CD14-positive monocyte (primary cell): Measurements from ENCODE around the gene C1QA. TPM values are rescaled to one million over a fixed set of nuclear protein-coding genes. Genes with fewer than 3 reads are reported as not detected.

ENCODE experiments used
- DNase-seq, 3 donors: peaks; one replicate each; pipeline ENCODE4 v3.0.0-alpha.2; 2011 to 2022
- H2AFZ ChIP-seq: 2 replicates; pipeline ENCODE4 v1.6.0; 2012; ENCODE audit warnings: mild to moderate bottlenecking, low read depth, low read length, inconsistent platforms; ENCODE audit not compliant: insufficient read depth, poor library complexity, severe bottlenecking
- H3K27ac ChIP-seq, 2 donors: 1 replicate in 1 of 2; 2 replicates in 1 of 2; pipeline ENCODE4 v1.5.1; 2012 to 2013; ENCODE audit warnings: low read length in 2 of 2, control low read depth in 1 of 2, inconsistent platforms in 1 of 2, low read depth in 1 of 2, mild to moderate bottlenecking in 1 of 2
- H3K27me3 ChIP-seq, 2 donors: one replicate each; pipeline versions ENCODE4 v1.6.0 to v1.6.1; 2011 to 2013; ENCODE audit warnings: low read length in 2 of 2; ENCODE audit not compliant: control insufficient read depth in 2 of 2, insufficient read depth in 2 of 2
- H3K36me3 ChIP-seq, 2 donors: replicated peaks in 1 of 2; 1 replicate in 1 of 2; 2 replicates in 1 of 2; pipeline versions ENCODE4 v1.5.1 to v1.6.1; 2012 to 2013; ENCODE audit warnings: low read length in 2 of 2, control low read depth in 1 of 2, inconsistent platforms in 1 of 2, mild to moderate bottlenecking in 1 of 2; ENCODE audit not compliant: insufficient read depth in 2 of 2, control insufficient read depth in 1 of 2
- H3K4me1 ChIP-seq, 2 donors: 1 replicate in 1 of 2; 2 replicates in 1 of 2; pipeline versions ENCODE4 v1.5.1 to v1.6.1; 2012 to 2013; ENCODE audit warnings: low read length in 2 of 2, control low read depth in 1 of 2, inconsistent platforms in 1 of 2, mild to moderate bottlenecking in 1 of 2, moderate library complexity in 1 of 2; ENCODE audit not compliant: insufficient read depth in 2 of 2, control insufficient read depth in 1 of 2
- H3K4me2 ChIP-seq: replicated peaks from 2 replicates; pipeline ENCODE3; 2012; ENCODE audit warnings: low read length, moderate library complexity, mild to moderate bottlenecking; ENCODE audit not compliant: poor library complexity, severe bottlenecking; ENCODE audit errors: extremely low read depth
- H3K4me3 ChIP-seq, 3 experiments: fragments of 200-600 bp in 1 of 3; sonication (generic) in 1 of 3; replicated peaks in 1 of 3; 1 replicate in 2 of 3; 2 replicates in 1 of 3; pipeline ENCODE4 v1.5.1; 2011 to 2013; ENCODE audit warnings: low read length in 3 of 3, mild to moderate bottlenecking in 3 of 3, control low read depth in 2 of 3, low read depth in 2 of 3, inconsistent platforms in 1 of 3, moderate library complexity in 1 of 3
- H3K79me2 ChIP-seq: 2 replicates; pipeline ENCODE4 v1.6.0; 2012; ENCODE audit warnings: mild to moderate bottlenecking, control low read depth, inconsistent platforms, low read length, moderate library complexity; ENCODE audit not compliant: insufficient read depth
- H3K9ac ChIP-seq: 2 replicates; pipeline ENCODE4 v1.6.0; 2017; ENCODE audit warnings: low read length, mild to moderate bottlenecking; ENCODE audit not compliant: insufficient read depth, poor library complexity, severe bottlenecking
- H3K9me3 ChIP-seq, 2 donors: replicated peaks in 1 of 2; 1 replicate in 1 of 2; 2 replicates in 1 of 2; pipeline versions ENCODE4 v1.5.1 to v1.6.1; 2012 to 2013; ENCODE audit warnings: low read length in 2 of 2, control low read depth in 1 of 2; ENCODE audit not compliant: control insufficient read depth in 1 of 2, insufficient read depth in 1 of 2
- H4K20me1 ChIP-seq: 2 replicates; pipeline ENCODE4 v1.6.0; 2012; ENCODE audit warnings: mild to moderate bottlenecking, low read length, control low read depth, moderate library complexity; ENCODE audit not compliant: insufficient read depth
- H3K27ac Mint-ChIP-seq, 7 donors: one replicate each; pipeline ENCODE4 v1.8.0; 2020; ENCODE audit warnings: mild to moderate bottlenecking in 7 of 7, mixed read lengths in 7 of 7, moderate library complexity in 6 of 7, inconsistent platforms in 2 of 7
- H3K27me3 Mint-ChIP-seq, 3 donors: one replicate each; pipeline ENCODE4 v1.8.0; 2021 to 2022; ENCODE audit warnings: low read depth in 3 of 3, mild to moderate bottlenecking in 3 of 3, mixed read lengths in 3 of 3, moderate library complexity in 3 of 3, inconsistent platforms in 1 of 3
- H3K36me3 Mint-ChIP-seq, 2 donors: one replicate each; pipeline ENCODE4 v1.8.0; 2020; ENCODE audit warnings: mixed read lengths in 2 of 2, inconsistent platforms in 1 of 2, mild to moderate bottlenecking in 1 of 2
- H3K4me1 Mint-ChIP-seq: one replicate; pipeline ENCODE4 v1.8.0; 2020; ENCODE audit warnings: mild to moderate bottlenecking, mixed read lengths
- H3K4me3 Mint-ChIP-seq, 2 donors: one replicate each; pipeline ENCODE4 v1.8.0; 2020; ENCODE audit warnings: mild to moderate bottlenecking in 2 of 2, mixed read lengths in 2 of 2, moderate library complexity in 1 of 2
- H3K9me3 Mint-ChIP-seq, 7 donors: one replicate each; pipeline ENCODE4 v1.8.0; 2020 to 2022; ENCODE audit warnings: mixed read lengths in 7 of 7, mild to moderate bottlenecking in 6 of 7, moderate library complexity in 6 of 7, inconsistent platforms in 2 of 7
- CTCF ChIP-seq: fragments of 200-600 bp; IDR thresholded peaks from one replicate; pipeline ENCODE4 v1.8.0; 2022; ENCODE audit warnings: antibody characterized with exemption, mild to moderate bottlenecking
- WGBS: methylation state at CpG from one replicate; pipeline ENCODE4 v1.1.5; 2013; ENCODE audit warnings: missing lambda C conversion rate; ENCODE audit not compliant: insufficient coverage; 5-methylcytosine and 5-hydroxymethylcytosine counted together
- intact Hi-C, 2 donors: fragments of 100-400 bp; cut with micrococcal nuclease; formaldehyde crosslinking; loops; one replicate each; pipeline versions ENCODE4 v1.15.0 to v1.15.1; 2023
- polyA plus RNA-seq, 3 donors: library from polyadenylated mRNA; depleted of rRNA in 1 of 3; unstranded in 2 of 3; stranded (reverse) in 1 of 3; fragments of 300-500 nt in 2 of 3; fragments of >200 nt in 1 of 3; fragmentation: Illumina TruSeq in 2 of 3; gene quantifications; 1 replicate in 2 of 3; 2 replicates in 1 of 3; pipeline ENCODE4 v1.2.3, GENCODE V29; 2012 to 2021

Gene C1QA
- polyA plus RNA-seq, 3 donors, result 14.5 to 19.6 (median 16.3) TPM

- intact Hi-C loops, result no loop called here
- Histone ChIP-seq H3K4me3 (no peak overlapping the region), H3K27me3 (peaks cover 0 to 8% of the 10 kb centered on the region in 2 donors), H3K9ac (no peak overlapping the region), H3K79me2 (no peaks in the 10 kb centered on the region), H3K27ac (no peak overlapping the region), H3K9me3 (no peaks in the 10 kb centered on the region), H3K36me3 (no peaks in the 10 kb centered on the region), H4K20me1 (no peaks in the 10 kb centered on the region), H2AFZ (no peak overlapping the region), H3K4me2 (no peak overlapping the region), H3K4me1 (no peaks in the 10 kb centered on the region)
- Mint-ChIP-seq H3K4me3 (no peak overlapping the region), H3K36me3 (no peaks in the 10 kb centered on the region), H3K27me3 (peaks cover 9 to 24% (median 15%) of the 10 kb centered on the region in 3 donors), H3K9me3 (peaks cover 0 to 3% (median 0%) of the 10 kb centered on the region in 7 donors), H3K4me1 (no peaks in the 10 kb centered on the region), H3K27ac (no peak overlapping the region)
- DNase-seq, result no peak
- no peak for TF ChIP-seq CTCF
- 88% methylated on average over 22 of the region's 24 CpGs for WGBS
Observed at GRCh38 chr1:22588899-22589422, 47.5 kb upstream of the C1QA start.

GRCh38 chr1:22591576-22591975 lies 44.9 kb upstream of the C1QA start:
- Mint-ChIP-seq H3K27me3 (peaks cover 15 to 29% (median 15%) of the 10 kb centered on the region in 3 donors), H3K36me3 (no peaks in the 10 kb centered on the region), H3K9me3 (peaks cover 0 to 3% (median 0%) of the 10 kb centered on the region in 7 donors), H3K4me3 (no peak overlapping the region), H3K27ac (peak overlapping the region in 1 of 7 donors; percentile 50), H3K4me1 (no peaks in the 10 kb centered on the region)
- Histone ChIP-seq H3K9me3 (no peaks in the 10 kb centered on the region), H3K79me2 (no peaks in the 10 kb centered on the region), H3K27me3 (peaks cover 0 to 8% of the 10 kb centered on the region in 2 donors), H3K36me3 (no peaks in the 10 kb centered on the region), H3K27ac (no peak overlapping the region), H3K9ac (no peak overlapping the region), H4K20me1 (no peaks in the 10 kb centered on the region), H3K4me3 (no peak overlapping the region), H3K4me2 (no peak overlapping the region), H3K4me1 (no peaks in the 10 kb centered on the region), H2AFZ (no peak overlapping the region)
- WGBS, result 85% methylated on average over 8 of the region's 8 CpGs
- DNase-seq, result no peak
- intact Hi-C loops, result no loop called here
- TF ChIP-seq CTCF, result no peak
